DND-41 (cell line): ENCODE results near the gene COX10.

Source experiments
- ATAC-seq: fragments of 200-7000 bp; cut with Tn5 transposase; 3 replicates; pipeline ENCODE4 v1.9.1; 2021; ENCODE audit warnings: low read depth; ENCODE audit not compliant: insufficient read depth
- DNase-seq: peaks from one replicate; pipeline ENCODE4 v3.0.0-alpha.2; 2020
- H2AFZ ChIP-seq: 2 replicates; pipeline ENCODE4 v1.6.0; 2012; ENCODE audit warnings: low read depth, low read length
- H3K27ac ChIP-seq: 2 replicates; pipeline ENCODE4 v1.5.1; 2012; ENCODE audit warnings: low read length, inconsistent platforms
- H3K27me3 ChIP-seq: fragments of 200-600 bp; sonication (generic); 2 replicates; pipeline ENCODE4 v1.6.0; 2012; ENCODE audit warnings: low read length, mild to moderate bottlenecking, inconsistent platforms; ENCODE audit not compliant: insufficient read depth, poor library complexity
- H3K36me3 ChIP-seq: 2 replicates; pipeline ENCODE4 v1.5.1; 2012; ENCODE audit warnings: low read length, inconsistent platforms; ENCODE audit not compliant: insufficient read depth
- H3K4me1 ChIP-seq: 2 replicates; pipeline ENCODE4 v1.5.1; 2012; ENCODE audit warnings: mild to moderate bottlenecking, low read length; ENCODE audit not compliant: insufficient read depth
- H3K4me2 ChIP-seq: 2 replicates; pipeline ENCODE4 v1.6.0; 2012; ENCODE audit warnings: mild to moderate bottlenecking, moderate library complexity, low read length, inconsistent platforms; ENCODE audit not compliant: insufficient read depth
- H3K4me3 ChIP-seq, 2 experiments: fragments of 200-600 bp in 1 of 2; shearing (Covaris generic) in 1 of 2; 2 replicates each; pipeline ENCODE4 v1.5.1; 2012 to 2016; ENCODE audit warnings: inconsistent platforms in 2 of 2, low read length in 2 of 2, mild to moderate bottlenecking in 2 of 2, low read depth in 1 of 2, moderate library complexity in 1 of 2
- H3K79me2 ChIP-seq: 2 replicates; pipeline ENCODE4 v1.6.0; 2012; ENCODE audit warnings: low read length, inconsistent platforms; ENCODE audit not compliant: insufficient read depth
- H3K9ac ChIP-seq: 2 replicates; pipeline ENCODE4 v1.6.0; 2012; ENCODE audit warnings: low read depth, mild to moderate bottlenecking, inconsistent platforms, low read length, moderate library complexity
- H3K9me3 ChIP-seq: 2 replicates; pipeline ENCODE4 v1.5.1; 2012; ENCODE audit warnings: low read length, moderate library complexity, mild to moderate bottlenecking, inconsistent platforms; ENCODE audit not compliant: insufficient read depth, severe bottlenecking
- H4K20me1 ChIP-seq: 2 replicates; pipeline ENCODE4 v1.6.0; 2012; ENCODE audit warnings: low read length; ENCODE audit not compliant: insufficient read depth
- CTCF ChIP-seq: IDR thresholded peaks from 2 replicates; pipeline ENCODE4 v1.5.1; 2012; ENCODE audit warnings: borderline replicate concordance, low read length, moderate library complexity, mild to moderate bottlenecking; ENCODE audit not compliant: poor library complexity, severe bottlenecking; ENCODE audit errors: extremely low read depth
- EZH2 ChIP-seq: IDR thresholded peaks from 3 replicates; pipeline ENCODE4 v1.6.1; 2012; ENCODE audit warnings: borderline replicate concordance, low read depth, mild to moderate bottlenecking, moderate library complexity, low read length, inconsistent platforms; ENCODE audit not compliant: severe bottlenecking

Gene COX10

GRCh38 chr17:14133104-14133503, 63.8 kb downstream of the COX10 start:
- Histone ChIP-seq H3K27me3 (no peaks in the 10 kb centered on the region), H3K9me3 (no peaks in the 10 kb centered on the region), H3K4me1 (no peaks in the 10 kb centered on the region), H3K36me3 (no peaks in the 10 kb centered on the region), H2AFZ (no peak overlapping the region), H3K27ac (no peak overlapping the region), H3K4me3 (no peak overlapping the region), H3K9ac (no peak overlapping the region), H4K20me1 (no peaks in the 10 kb centered on the region), H3K4me2 (no peak overlapping the region), H3K79me2 (peaks cover 2% of the 10 kb centered on the region; the same call in 1 of the 2 replicates)
- DNase-seq, result no peak
- TF ChIP-seq EZH2, result no peak
- no peak for TF ChIP-seq CTCF
- no peak for ATAC-seq

- DNase-seq (no peak), ATAC-seq (no peak)
- Histone ChIP-seq H3K27me3 (no peaks in the 10 kb centered on the region), H3K4me1 (no peaks in the 10 kb centered on the region), H2AFZ (no peak overlapping the region), H3K9me3 (no peaks in the 10 kb centered on the region), H3K4me3 (no peak overlapping the region), H3K27ac (no peak overlapping the region), H3K36me3 (no peaks in the 10 kb centered on the region), H3K4me2 (no peak overlapping the region), H4K20me1 (no peaks in the 10 kb centered on the region), H3K9ac (no peak overlapping the region), H3K79me2 (peaks cover 2% of the 10 kb centered on the region; the same call in 1 of the 2 replicates)
- no peak for TF ChIP-seq CTCF
- no peak for TF ChIP-seq EZH2
These were observed 65.2 kb downstream of the COX10 start for GRCh38 chr17:14134456-14134855.

- Histone ChIP-seq H3K4me2 (no peak overlapping the region), H3K79me2 (no peaks in the 10 kb centered on the region), H3K27me3 (no peaks in the 10 kb centered on the region), H2AFZ (no peak overlapping the region), H3K36me3 (no peaks in the 10 kb centered on the region), H3K9me3 (no peaks in the 10 kb centered on the region), H3K4me3 (no peak overlapping the region), H3K27ac (no peak overlapping the region), H3K4me1 (no peaks in the 10 kb centered on the region), H4K20me1 (peaks cover under 1% of the 10 kb centered on the region; the same call in 1 of the 2 replicates), H3K9ac (no peak overlapping the region)
- no peak for TF ChIP-seq CTCF
- TF ChIP-seq EZH2, result no peak
- ATAC-seq (no peak), DNase-seq (no peak)
These were observed 66.7 kb downstream of the COX10 start for GRCh38 chr17:14135906-14136590.

- H2AFZ ChIP-seq, result no peak overlapping the region
- H3K36me3 ChIP-seq, result no peaks in the 10 kb centered on the region
- no peak overlapping the region for H3K4me3 ChIP-seq
- DNase-seq (no peak), ATAC-seq (no peak)
- H3K4me2 ChIP-seq, result no peak overlapping the region
- no peak overlapping the region for H3K27ac ChIP-seq
- no peak overlapping the region for H3K9ac ChIP-seq
- no peaks in the 10 kb centered on the region for H3K27me3 ChIP-seq
- no peaks in the 10 kb centered on the region for H3K4me1 ChIP-seq
- H3K79me2 ChIP-seq, result no peaks in the 10 kb centered on the region
- H3K9me3 ChIP-seq, result no peaks in the 10 kb centered on the region
- H4K20me1 ChIP-seq, result peaks cover 3% of the 10 kb centered on the region; the same call in 1 of the 2 replicates
- TF ChIP-seq EZH2, result no peak
- no peak for TF ChIP-seq CTCF
These were observed 69.3 kb downstream of the COX10 start for GRCh38 chr17:14138649-14139048.
